Superior temporal gyrus (tissue), 1 donor: ENCODE results near the gene NAP1L5.
A peak's percentile ranks its signal among the peaks of the same experiment; 100 is the strongest.

Experiments
- DNase-seq: peaks from one replicate; pipeline ENCODE4 v3.0.0-alpha.2; 2016; ENCODE audit errors: extremely low spot score

Gene NAP1L5

DNA sequence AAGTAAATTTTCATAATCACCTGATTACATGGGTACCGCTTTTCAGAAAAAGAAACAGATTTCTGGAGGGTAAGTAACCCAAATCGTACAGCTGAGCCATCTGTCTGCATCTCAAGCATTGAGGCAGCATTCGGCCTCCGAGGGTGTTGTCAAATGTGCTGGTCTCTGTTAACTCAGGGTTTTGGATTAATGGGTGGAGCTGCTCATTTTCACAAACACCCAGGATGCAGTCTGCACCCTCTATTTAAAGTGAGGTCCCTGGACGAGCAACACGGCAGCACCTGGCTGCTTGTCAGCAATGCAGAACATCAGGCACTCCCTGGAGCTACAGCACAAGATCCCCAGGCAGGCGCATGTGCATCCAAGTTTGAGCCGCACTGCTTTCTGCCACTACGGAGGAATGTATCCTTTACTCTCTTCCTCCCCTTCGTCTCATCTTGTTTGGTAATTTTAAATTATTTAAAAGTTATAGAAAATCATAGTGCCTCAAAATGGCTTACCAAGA, 24.7 kb upstream of the NAP1L5 start:
- DNase-seq: no peak

DNA sequence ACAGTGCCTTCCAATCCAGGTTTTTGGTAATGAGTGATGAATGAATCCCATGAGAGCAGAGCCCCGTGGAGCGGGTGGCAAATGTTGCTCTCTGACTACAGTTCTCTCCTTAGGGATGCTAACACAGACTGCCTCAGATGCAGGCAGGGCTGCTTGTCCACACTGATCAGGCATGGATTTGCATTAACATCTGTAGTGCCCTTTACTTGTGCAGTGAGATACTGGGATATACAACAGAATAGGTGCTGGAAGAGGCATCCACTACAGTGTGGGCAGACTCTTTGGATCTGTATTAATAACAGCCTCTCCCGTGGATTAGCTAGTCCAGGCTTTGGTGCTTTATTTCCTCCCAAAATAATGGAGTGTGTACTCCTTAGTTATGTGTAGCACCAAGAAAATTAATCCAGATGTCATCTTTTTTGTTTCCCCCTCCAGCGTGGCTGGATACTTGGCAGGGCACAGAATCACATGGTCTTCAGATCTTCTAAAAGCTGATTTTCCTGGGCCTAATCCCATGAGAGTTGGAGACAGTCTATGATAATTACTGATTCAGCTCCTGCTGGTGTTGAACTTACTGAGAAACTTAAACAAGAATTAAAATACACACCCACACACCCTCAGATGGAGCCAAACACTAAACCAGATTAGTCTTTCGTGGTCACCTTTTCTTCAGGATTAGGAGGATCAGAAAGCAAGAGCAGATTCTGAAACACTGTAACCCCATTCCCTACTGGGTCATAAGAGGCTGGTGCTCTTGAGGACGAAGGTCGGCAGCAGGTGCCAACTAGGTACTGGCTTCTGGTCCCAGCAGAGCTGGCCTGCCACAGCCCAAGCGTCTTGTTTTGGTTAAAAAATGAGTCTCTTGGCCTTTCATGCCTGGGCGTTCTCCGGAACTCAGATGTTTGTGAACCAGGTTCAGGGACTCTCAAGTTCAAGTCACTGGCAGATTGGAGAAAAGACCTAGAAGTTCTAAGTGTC, 23.1 kb upstream of the NAP1L5 start:
- DNase-seq: no peak

DNA sequence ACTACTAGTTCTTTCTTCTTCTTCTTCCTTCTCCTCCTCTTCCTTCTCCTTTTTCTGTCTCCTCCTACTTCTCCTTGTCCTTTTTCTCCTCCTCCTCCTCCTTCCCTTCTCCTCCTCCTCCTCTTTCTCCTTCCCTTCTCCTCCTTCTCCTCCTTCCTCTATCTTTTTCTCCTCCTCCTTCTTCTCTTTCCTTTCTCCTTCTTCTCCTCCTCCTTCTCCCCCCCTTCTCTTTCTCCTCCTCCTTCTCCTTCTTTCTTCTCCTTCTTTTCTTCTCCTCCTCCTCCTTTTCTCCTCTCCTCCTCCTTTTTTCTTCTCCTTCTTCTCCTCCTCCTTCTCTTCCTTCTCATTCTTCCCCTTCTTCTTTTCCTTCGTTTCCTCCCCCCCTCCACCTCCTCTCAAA, 21.8 kb upstream of the NAP1L5 start:
- no peak for DNase-seq

DNA sequence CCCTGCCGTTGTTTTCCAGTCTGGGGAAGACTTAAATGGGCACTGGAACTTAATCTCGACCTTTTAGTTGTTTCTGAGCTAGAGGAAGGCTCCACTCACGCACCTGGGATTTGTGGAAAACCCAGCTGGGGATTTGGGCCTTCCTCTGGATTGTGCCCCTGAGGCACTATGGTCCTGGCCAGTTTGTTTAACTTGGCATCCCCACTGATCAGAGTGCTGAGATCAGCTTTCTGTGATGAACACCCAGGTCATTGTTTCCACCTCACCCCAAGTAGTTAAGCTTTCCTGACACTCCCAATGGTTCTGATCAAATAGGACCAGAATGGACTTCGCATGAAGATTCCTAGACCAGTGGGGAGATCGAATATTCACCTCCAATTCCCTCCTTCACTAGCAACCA, 20.5 kb upstream of the NAP1L5 start:
- no peak for DNase-seq

DNA sequence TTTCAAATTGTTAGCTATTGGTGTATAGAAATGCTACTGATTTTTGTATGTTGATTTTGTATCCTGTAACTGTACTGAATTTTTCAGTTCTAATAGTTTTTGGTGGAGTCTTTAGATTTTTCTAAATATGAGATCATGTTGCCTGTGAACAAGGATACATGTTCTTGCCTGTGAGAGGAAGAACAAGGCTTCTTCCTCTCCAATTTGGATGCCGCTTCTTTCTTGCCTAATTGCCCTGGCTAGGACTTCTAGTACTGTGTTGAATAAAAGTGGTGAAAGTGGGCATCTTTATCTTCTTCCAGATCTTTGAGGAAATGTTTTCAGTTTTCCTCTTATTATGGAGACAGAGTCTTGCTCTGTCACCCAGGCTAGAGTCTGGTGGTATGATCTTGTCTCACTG, 16.2 kb upstream of the NAP1L5 start:
- no peak for DNase-seq

DNA sequence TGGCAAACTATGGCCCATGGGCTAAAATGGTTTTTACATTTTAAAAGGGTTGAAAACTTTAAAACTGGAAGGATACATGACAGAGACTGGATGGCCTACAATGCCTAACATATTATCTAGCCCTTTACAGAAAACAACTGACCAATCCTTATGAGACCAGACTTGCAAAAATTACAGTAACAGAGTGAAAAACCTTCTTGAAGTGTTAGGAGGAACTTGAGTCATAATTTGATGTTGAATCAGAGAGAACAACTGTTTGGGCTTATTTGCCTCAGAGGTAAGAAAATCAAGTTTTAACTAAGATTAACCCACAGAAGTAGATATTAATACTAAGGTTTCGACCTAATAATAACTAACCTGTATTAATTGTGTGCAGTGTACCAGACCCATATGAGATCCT, 12.4 kb upstream of the NAP1L5 start:
- DNase-seq: no peak

DNA sequence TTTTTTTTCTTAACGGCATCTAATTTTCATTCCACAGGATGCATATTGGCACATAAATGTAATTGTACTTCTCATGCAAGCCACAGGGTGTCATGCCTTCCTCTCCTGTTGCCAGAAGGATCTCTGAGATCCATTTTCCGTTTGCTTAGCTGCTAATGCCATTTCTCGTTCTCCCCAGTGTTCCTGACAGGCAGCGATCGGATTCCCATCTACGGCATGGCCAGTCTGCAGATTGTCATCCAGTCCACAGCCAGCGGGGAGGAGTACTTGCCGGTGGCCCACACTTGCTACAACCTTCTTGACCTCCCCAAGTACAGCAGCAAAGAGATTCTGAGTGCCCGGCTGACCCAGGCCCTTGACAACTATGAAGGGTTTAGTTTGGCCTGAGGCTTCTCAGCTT, 8.9 kb upstream of the NAP1L5 start:
- DNase-seq: peak; percentile 87

DNA sequence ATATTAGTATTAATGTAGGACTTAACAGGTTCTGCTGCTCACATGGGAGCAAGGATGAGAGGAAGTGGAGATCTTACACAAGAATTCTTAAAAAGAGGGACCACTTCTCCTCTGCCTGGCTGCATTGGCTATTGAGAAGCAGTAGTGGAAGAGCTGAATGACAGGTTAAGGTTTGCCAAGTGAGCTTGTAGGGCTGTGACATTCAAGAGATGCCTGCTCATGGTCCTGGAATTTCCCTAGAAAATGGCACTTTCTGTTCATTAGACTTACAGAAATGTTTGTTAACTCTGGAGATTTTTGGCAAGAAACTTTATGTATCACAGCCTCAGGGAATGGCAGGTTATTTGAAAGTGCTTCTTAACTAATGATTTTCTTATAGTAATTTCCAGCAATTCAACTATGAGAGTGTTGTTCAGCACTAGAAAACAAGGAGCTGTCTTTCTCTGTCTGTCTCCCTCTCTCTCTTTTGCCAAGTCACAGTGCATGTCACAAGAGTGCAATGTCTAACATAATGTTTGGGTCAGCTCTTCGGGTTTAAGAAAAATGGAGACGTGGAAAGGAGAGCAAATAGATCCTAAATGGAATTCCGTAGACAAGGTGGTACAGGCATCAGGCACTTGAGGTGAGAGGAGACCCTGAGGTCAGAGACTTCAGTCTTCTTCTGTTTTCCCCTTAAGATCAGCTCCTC, 8.3 kb upstream of the NAP1L5 start:
- DNase-seq: peak; percentile 62

DNA sequence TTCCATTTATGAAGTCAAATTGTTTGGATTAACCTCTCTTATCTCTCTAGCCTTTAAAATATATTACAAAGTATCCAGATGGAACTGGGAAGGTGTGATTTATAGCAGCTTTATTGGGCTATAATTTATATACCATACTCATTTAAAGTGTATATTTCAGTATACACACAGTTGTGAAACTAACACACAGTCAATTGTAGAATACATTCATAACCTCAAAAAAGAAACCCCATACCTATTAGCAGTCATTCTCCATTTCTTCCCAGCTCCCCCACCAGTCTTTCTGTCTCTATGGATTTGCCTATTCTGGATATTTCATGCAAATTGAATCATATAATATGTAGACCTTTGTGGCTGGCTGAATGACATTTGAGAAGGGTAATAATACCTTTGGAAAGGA, 7.6 kb upstream of the NAP1L5 start:
- no peak for DNase-seq

DNA sequence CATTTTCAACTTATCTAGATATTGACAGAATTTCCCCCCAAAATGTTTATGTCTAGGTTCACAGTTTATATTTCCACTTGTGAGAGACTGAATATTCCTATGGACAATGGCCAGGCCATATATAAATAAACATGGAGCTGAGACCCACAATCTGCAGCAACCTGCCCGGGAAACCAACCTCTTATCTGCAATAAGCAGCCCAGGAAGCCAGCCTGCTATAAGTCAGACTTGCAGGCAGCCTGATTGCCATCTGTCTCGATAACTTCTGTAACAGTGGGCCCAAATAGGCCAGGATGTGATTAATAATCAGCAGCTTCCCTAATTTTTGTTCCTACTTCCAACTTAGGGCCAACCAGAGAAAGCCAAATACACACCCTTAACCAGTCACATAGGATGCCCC, 5.2 kb upstream of the NAP1L5 start:
- DNase-seq: no peak

DNA sequence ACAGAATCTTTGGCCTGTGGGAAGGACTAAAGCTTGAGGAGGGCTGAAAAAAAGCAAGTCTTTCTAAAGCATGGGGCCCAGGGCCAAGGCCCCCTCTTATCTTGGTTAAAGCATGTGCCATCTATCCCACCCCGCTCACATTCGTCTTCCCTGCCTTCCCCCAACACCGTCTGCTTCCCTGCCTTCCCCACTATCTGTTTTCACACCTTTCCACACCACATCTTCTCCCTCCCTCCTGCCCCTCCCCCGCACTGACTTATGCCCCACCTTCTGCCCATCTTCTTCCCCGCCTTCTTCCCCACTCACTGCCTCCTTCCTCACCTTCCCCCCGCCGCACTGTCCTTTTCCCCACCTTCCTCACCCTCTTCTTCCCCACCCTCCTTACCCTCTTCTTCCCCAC, 890 bp upstream of the NAP1L5 start:
- no peak for DNase-seq

DNA sequence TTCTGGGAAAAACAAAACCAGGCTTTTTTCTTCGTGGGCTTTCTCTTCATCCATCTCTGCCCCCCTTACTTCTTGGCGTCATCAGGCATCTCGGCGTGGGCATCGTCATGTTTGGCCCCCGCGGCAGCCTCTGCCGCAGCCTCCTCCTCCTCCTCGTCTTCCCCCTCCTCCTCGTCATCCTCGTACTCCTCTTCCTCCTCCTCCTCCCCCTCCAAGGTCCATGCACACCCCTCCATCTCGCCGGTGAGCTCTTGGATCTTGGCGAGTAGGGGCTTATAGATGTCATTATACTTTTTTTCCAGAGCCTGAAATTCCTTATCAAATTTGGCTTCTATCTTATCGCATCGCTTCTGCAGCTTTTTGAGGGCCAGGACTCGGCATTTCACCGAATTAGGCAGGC, 488 bp downstream of the NAP1L5 start:
- no peak for DNase-seq

DNA sequence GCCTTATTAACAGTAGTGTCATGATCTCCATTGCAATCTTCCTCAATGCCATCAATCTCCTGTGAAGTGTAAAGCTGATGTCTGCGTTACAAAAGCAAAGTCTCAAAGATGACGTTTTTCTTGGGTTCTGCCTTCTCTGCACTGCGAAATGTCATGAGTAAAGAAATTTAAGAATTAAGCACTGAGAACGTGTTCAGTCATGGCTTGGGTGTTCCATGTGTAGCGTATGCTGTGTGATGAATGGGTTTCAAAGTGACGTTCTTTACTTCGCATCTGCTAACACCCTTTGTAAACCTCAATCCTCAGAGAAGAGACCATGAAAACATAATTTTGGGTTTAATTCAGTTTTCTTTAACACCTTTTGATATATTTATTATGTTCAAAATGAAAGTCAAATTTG, 999 bp downstream of the NAP1L5 start:
- DNase-seq: no peak

DNA sequence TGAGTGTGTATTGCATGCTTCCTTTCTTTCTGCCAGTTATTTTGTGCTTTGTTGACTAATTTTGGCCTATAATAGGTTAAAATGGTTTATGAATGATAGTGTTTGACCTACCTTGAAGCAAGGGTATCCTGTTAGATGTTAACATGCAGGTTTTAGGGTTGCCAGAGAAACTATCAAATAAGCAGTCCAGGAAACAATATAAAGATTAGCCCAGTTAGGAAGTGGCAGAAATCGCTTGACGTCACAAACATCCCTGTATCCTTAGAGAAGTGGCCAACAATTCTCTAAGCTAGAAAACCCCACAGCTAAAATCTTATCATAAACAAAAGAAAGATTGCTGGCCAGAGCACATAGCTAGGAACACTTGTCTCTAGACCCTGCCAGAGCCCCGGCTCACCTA, 3.8 kb downstream of the NAP1L5 start:
- DNase-seq: no peak

DNA sequence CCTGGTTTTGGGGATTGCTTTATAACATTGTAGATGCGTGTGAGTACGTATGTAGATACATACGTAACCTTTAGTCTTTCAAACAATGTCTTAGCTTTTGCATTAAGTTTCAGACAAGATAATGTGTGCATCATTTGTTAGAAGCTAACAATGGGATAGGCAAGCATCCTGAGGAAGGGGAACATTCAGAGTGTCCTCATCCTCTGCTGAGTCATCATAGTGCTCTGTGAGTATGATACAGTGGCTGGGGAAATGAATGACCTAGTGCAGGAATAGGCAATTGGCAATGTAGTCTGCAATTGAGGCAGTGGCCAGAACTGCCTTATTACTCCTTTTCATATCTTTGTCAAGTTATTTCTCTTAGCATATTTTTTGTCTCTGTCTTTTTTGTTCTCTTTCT, 7.3 kb downstream of the NAP1L5 start:
- DNase-seq: no peak

DNA sequence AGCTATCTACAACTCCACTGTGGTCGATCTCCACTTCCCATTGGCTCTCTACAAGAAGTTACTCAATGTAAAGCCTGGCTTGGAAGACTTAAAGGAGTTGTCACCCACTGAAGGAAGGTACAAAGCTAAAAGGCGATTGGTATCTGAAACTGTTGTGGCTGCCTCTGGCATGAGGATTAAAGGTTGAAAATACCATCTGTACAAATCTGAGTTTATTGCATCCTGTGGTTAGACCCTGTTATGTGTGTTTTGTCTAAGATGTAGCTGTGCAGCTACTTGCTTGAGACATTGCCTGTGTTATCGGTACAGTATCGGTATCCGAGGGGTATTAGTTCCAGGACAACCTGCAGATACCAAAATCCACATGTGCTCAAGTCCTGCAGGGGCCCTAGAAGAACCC, 16.4 kb downstream of the NAP1L5 start:
- DNase-seq: no peak

DNA sequence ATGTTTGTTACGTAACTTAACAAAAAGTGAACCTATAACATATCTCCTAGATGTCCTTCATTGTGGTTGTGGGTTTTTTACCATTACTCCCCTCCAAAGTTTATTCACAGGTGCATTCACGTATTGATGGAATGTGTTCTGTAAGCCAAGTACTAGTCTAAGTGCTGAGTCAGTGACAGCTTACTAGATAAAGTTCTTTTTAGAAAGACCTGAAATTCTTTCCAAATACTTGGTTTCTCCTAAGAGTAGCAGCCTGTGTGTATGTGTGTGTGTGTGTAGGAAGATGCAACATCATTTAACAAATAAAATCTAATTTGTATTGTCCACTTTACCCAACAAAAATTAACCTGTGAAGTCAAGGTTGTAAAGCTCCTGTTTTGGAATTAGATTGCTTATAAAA, 22.1 kb downstream of the NAP1L5 start:
- no peak for DNase-seq

DNA sequence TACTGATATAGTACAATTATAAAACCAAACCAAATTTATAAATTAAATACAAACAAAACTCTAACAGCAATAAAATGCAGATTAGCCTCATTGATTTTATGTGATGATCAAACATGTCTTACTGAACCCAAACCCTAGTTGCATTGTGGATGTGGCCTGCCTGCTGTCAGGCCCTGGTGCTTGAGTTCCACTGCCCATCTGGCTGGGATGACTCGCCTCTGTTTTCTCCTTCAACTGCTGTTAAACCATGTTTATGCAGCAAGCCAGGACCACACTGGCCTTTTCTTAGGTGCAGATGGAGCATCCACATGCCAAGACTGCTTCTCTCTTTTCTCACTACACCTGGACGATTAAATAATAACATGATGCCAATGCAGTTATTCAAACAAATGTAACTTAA, 22.6 kb downstream of the NAP1L5 start:
- no peak for DNase-seq

DNA sequence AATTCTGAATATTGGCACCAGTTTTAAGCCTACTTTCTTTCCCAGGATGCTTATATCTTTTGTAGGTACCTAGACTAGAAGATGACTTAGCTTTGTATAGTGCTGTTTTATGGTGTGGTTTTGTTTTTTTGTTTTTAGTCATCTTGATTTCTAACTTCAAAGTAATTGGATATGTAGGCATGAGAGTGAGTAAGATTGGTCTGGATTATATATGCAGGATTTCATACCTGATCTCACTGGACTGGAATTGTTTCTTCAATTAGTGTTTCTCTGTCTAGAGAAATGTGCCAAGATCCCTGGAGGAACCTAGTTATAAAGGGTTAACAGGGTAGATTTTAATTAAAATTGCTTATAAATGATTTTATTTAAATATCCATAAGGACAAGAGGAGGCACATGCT, 23.1 kb downstream of the NAP1L5 start:
- DNase-seq: no peak

DNA sequence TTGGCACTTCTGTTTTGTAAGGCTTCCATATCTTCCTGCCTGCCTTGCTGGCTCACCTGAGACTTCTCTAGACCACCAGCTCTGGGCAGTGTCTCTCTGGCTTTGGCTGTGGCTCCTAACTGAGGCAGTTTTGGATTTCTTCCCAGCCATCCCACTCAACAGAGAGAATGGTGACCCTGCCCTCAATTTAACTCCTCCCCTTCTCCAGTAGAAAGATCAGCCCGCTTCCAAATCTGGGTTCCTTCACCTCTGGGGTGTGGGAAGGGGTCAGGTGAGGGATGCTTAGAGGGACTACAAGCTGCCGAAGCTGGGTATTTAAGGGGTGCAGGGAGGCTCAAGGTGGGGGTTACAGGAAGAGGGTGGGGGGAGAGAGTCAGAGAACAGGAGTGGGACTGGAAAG, 23.7 kb downstream of the NAP1L5 start:
- DNase-seq: no peak

DNA sequence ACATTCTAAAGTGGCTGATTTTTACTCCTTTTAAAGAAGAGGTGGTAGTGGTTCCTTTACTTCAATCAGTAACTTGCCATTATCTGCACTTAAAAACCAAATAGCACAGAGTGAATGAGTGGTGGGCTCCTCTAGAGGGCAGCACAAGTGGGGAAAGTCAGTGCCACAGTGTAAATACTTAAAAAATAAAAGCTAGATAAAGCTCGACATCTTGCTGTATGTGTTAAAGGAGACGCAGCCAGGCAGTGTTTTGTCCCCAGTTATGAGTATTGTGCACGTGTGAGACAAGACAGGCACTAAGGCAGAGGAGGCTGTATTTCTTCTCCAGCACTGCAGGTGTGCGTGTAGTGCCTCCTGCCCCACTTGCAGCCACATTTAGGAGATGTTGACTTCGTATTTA, 24.6 kb downstream of the NAP1L5 start:
- no peak for DNase-seq

DNA sequence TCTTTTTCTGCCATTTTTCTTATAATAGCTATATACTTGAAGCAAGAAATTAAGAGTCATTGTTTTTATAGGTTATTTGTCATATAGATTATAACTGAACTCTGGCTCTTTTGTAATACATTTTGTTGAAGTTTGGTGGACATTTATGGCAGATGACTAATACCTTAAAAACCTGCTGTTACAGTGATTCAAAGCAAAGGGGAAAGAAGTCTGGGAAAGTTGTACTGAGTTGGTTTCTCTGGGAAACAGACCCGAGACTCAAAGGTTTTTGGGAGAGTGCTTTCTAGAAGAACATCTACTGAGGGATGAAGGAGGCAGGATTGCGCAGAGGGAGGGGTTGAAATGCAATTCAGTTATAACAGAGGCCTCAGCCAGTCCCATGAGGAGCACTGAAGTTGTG, 35.9 kb downstream of the NAP1L5 start:
- DNase-seq: no peak
